ENCODE measurements around the gene KIF6. TPM values are rescaled to one million over a fixed set of nuclear protein-coding genes. Genes with fewer than 3 reads are reported as not detected.

Gene KIF6
- polyA plus RNA-seq, 3 donors, result not detected

- Mint-ChIP-seq H3K4me3 (no peak overlapping the region), H3K4me1 (no peaks in the 10 kb centered on the region), H3K9me3 (peaks cover 0 to 7% (median 3%) of the 10 kb centered on the region in 7 donors), H3K27ac (no peak overlapping the region), H3K27me3 (ENCODE audit: low read depth in 3 of 3) (peaks cover 4 to 6% (median 5%) of the 10 kb centered on the region in 3 donors), H3K36me3 (no peaks in the 10 kb centered on the region)
- no peak for DNase-seq
- Histone ChIP-seq H2AFZ (ENCODE audit: insufficient read depth, low read depth, low read length, poor library complexity, severe bottlenecking) (no peak overlapping the region), H4K20me1 (ENCODE audit: insufficient read depth, low read length) (no peaks in the 10 kb centered on the region), H3K4me2 (replicated peaks; ENCODE audit: extremely low read depth, low read length, poor library complexity, severe bottlenecking) (no peak overlapping the region), H3K36me3 (replicated peaks in 1 of 2; ENCODE audit: control insufficient read depth in 1 of 2, insufficient read depth in 2 of 2, low read length in 2 of 2) (no peaks in the 10 kb centered on the region), H3K27ac (ENCODE audit: low read depth in 1 of 2, low read length in 2 of 2) (no peak overlapping the region), H3K4me3 (replicated peaks in 1 of 3; ENCODE audit: low read depth in 2 of 3, low read length in 3 of 3) (no peak overlapping the region), H3K27me3 (ENCODE audit: control insufficient read depth in 2 of 2, insufficient read depth in 2 of 2, low read length in 2 of 2) (peaks cover 0 to 2% of the 10 kb centered on the region in 2 donors), H3K9me3 (replicated peaks in 1 of 2; ENCODE audit: control insufficient read depth in 1 of 2, insufficient read depth in 1 of 2, low read length in 2 of 2) (no peaks in the 10 kb centered on the region), H3K79me2 (ENCODE audit: insufficient read depth, low read length) (no peaks in the 10 kb centered on the region), H3K9ac (ENCODE audit: insufficient read depth, low read length, poor library complexity, severe bottlenecking) (no peak overlapping the region), H3K4me1 (ENCODE audit: control insufficient read depth in 1 of 2, insufficient read depth in 2 of 2, low read length in 2 of 2) (no peaks in the 10 kb centered on the region)
- 71% methylated on average over 4 of the region's 5 CpGs for WGBS (ENCODE audit: insufficient coverage)
- intact Hi-C loops (cut with micrococcal nuclease), result no loop called here
- TF ChIP-seq, protein P1, sequence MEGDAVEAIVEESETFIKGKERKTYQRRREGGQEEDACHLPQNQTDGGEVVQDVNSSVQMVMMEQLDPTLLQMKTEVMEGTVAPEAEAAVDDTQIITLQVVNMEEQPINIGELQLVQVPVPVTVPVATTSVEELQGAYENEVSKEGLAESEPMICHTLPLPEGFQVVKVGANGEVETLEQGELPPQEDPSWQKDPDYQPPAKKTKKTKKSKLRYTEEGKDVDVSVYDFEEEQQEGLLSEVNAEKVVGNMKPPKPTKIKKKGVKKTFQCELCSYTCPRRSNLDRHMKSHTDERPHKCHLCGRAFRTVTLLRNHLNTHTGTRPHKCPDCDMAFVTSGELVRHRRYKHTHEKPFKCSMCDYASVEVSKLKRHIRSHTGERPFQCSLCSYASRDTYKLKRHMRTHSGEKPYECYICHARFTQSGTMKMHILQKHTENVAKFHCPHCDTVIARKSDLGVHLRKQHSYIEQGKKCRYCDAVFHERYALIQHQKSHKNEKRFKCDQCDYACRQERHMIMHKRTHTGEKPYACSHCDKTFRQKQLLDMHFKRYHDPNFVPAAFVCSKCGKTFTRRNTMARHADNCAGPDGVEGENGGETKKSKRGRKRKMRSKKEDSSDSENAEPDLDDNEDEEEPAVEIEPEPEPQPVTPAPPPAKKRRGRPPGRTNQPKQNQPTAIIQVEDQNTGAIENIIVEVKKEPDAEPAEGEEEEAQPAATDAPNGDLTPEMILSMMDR (IDR thresholded peaks at IDR 0.05), result no peak
These were observed 276.2 kb downstream of the KIF6 start for GRCh38 chr6:39449022-39449421.

GRCh38 chr6:39446909-39447308, 278.3 kb downstream of the KIF6 start:
- no peaks in the 10 kb centered on the region for H3K4me1 ChIP-seq (ENCODE audit: control insufficient read depth in 1 of 2, insufficient read depth in 2 of 2, low read length in 2 of 2)
- no peaks in the 10 kb centered on the region for H3K36me3 ChIP-seq (replicated peaks in 1 of 2; ENCODE audit: control insufficient read depth in 1 of 2, insufficient read depth in 2 of 2, low read length in 2 of 2)
- no peaks in the 10 kb centered on the region for H3K9me3 ChIP-seq (replicated peaks in 1 of 2; ENCODE audit: control insufficient read depth in 1 of 2, insufficient read depth in 1 of 2, low read length in 2 of 2)
- H3K27ac ChIP-seq (ENCODE audit: low read depth in 1 of 2, low read length in 2 of 2), result no peak overlapping the region
- TF ChIP-seq, protein P1 (IDR thresholded peaks at IDR 0.05), result no peak
- no peak overlapping the region for H2AFZ ChIP-seq (ENCODE audit: insufficient read depth, low read depth, low read length, poor library complexity, severe bottlenecking)
- Mint-ChIP-seq H3K27ac (no peak overlapping the region), H3K9me3 (peaks cover 0 to 2% (median 0%) of the 10 kb centered on the region in 7 donors), H3K27me3 (ENCODE audit: low read depth in 3 of 3) (peaks cover 4 to 5% (median 5%) of the 10 kb centered on the region in 3 donors), H3K4me1 (no peaks in the 10 kb centered on the region), H3K36me3 (no peaks in the 10 kb centered on the region), H3K4me3 (no peak overlapping the region)
- peaks cover 0 to 2% of the 10 kb centered on the region in 2 donors for H3K27me3 ChIP-seq (ENCODE audit: control insufficient read depth in 2 of 2, insufficient read depth in 2 of 2, low read length in 2 of 2)
- no peak overlapping the region for H3K9ac ChIP-seq (ENCODE audit: insufficient read depth, low read length, poor library complexity, severe bottlenecking)
- no peaks in the 10 kb centered on the region for H3K79me2 ChIP-seq (ENCODE audit: insufficient read depth, low read length)
- H3K4me2 ChIP-seq (replicated peaks; ENCODE audit: extremely low read depth, low read length, poor library complexity, severe bottlenecking), result no peak overlapping the region
- no peak for DNase-seq
- no peaks in the 10 kb centered on the region for H4K20me1 ChIP-seq (ENCODE audit: insufficient read depth, low read length)
- H3K4me3 ChIP-seq (replicated peaks in 1 of 3; ENCODE audit: low read depth in 2 of 3, low read length in 3 of 3), result no peak overlapping the region
- no CpG with 5 or more reads among the region's 2 CpGs for WGBS (ENCODE audit: insufficient coverage)
- intact Hi-C loops (cut with micrococcal nuclease), result no loop called here

Data from CD14-positive monocyte (primary cell).